GM20431 (cell line): ENCODE measurements around the gene MAGI1.
"Not testable (repeated sequence)": the region's sequence is repeated elsewhere in the genome, so short reads cannot be mapped to it uniquely, and the experiment has no call there.

ENCODE experiments used
- in situ Hi-C: fragments of 300-500 bp; cut with MseI, MboI; formaldehyde crosslinking; loops from one replicate; pipeline ENCODE4 v1.15.0; 2020; ENCODE audit warnings: low sequenced_read_pairs; ENCODE audit not compliant: unreplicated experiment

The MAGI1 gene

GRCh38 chr3:65625305-65625704, 413.4 kb downstream of the MAGI1 start:
- in situ Hi-C loops = no loop called here

- in situ Hi-C loops = no loop called here
Measured at GRCh38 chr3:65623362-65623761, 415.4 kb downstream of the MAGI1 start.

- in situ Hi-C loops = no loop called here
Measured at GRCh38 chr3:65619888-65620287, 418.8 kb downstream of the MAGI1 start.

DNA sequence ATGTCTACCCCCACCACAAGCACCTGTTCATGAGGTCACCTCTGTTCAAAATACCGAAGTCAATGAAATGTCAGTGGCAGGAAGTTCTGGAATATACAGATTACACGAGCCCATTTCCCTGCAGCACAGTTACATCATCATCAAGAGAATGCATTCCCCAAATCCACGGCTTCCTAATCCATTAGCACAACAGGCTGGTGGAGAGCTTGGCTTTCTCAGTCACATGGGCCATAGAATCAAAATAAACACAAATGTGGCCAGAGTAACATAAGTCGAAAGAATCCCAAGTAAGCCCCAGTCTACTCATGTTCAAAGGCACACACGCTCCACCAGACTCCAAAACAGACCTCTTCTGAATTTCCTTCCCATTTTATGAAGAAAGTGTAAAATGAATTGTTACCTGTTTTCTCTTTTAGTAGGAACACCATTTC, 419.3 kb downstream of the MAGI1 start:
- in situ Hi-C loops = no loop called here

DNA sequence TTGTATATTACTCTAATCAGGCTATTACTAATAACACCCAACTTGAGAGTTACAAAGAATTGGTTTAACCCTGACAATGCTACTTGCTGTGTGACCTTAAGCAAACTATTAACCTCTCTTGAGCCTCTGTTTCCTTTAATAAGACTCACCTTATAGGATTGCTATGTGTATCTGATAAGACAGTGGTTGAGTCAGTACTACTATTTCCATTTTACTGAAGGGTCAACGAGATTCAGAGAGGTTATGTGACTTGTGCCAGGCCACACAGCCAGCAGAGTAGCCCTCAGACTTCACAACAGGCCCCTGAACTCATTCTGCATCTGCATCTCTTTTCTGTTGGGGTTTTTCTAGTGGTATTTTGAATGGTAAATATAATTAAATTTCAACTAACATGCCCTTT, 420.1 kb downstream of the MAGI1 start:
- in situ Hi-C loops = no loop called here

- in situ Hi-C loops = no loop called here
Measured at GRCh38 chr3:65617787-65618186, 420.9 kb downstream of the MAGI1 start.

DNA sequence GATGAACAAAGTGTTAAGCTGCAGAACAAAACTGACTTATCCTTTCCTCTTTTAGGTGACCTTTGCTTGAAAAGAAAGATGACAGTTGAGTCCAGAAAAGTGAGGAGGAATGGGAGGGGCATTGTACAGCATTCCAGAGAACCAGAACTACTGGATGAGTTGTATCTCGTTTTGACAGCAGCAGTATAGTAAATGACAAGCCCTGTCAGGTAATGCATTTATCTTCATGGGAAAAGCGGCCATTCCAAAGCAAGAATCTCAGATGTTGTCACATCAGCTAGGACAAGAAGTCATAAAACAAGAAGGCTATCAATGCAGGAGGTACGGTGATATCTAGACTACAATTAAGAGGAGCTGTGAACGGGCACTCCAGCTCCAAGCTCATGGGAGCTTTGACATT, 421.5 kb downstream of the MAGI1 start:
- in situ Hi-C loops = no loop called here

- in situ Hi-C loops = no loop called here
Measured at GRCh38 chr3:65616563-65616962, 422.2 kb downstream of the MAGI1 start.

GRCh38 chr3:65615329-65615728, 423.4 kb downstream of the MAGI1 start:
- in situ Hi-C loops = no loop called here

DNA sequence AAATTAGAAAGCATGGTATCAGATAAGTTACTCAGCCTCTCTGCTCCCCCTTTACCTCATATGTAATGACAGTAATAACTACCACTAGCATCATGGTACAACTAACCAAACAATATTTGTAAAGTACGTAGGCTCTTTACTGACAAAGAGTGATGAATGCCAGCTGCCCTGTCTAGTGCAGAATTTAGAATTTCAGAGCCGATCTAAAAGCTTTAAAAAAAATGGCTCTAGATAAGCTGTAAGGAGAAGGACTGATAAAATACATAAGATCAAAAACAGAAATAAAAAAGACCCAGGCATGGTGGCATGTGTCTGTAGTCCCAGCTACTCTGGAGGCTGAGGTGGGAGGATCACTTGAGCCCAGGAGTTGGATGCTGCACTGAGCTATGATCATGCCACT, 424.1 kb downstream of the MAGI1 start:
- in situ Hi-C loops = no loop called here

DNA sequence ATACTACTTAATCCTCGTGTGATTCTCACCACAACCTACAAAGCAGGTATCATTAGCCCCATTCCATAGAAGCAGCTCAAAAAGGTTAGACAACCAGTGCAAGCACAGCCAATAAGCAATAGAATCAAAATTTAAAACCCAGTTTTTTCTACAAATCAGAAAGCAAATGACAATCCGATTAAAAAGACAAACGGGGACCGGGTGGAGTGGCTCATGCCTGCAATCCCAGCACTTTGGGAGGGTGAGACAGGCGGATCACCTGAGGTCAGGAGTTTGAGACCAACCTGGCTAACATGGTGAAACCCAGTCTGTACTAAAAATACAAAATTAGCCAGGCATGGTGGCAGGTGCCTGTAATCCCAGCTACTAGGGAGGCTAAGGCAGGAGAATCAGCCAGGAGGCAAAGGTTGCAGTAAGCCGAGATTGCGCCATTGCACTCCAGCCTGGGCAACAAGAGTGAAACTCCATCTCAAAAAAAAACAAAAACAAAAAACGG, 430.7 kb downstream of the MAGI1 start:
- in situ Hi-C loops = not testable (repeated sequence)

- in situ Hi-C loops = no loop called here
Measured at GRCh38 chr3:65607101-65607500, 431.6 kb downstream of the MAGI1 start.

GRCh38 chr3:65605876-65606432, 432.8 kb downstream of the MAGI1 start:
- in situ Hi-C loops = no loop called here

GRCh38 chr3:65604863-65605526, 433.7 kb downstream of the MAGI1 start:
- in situ Hi-C loops = no loop called here

GRCh38 chr3:65603631-65604030, 435.1 kb downstream of the MAGI1 start:
- in situ Hi-C loops = no loop called here

- in situ Hi-C loops = no loop called here
Measured at GRCh38 chr3:65600888-65601287, 437.8 kb downstream of the MAGI1 start.

GRCh38 chr3:65597952-65598413, 440.7 kb downstream of the MAGI1 start:
- in situ Hi-C loops = no loop called here

DNA sequence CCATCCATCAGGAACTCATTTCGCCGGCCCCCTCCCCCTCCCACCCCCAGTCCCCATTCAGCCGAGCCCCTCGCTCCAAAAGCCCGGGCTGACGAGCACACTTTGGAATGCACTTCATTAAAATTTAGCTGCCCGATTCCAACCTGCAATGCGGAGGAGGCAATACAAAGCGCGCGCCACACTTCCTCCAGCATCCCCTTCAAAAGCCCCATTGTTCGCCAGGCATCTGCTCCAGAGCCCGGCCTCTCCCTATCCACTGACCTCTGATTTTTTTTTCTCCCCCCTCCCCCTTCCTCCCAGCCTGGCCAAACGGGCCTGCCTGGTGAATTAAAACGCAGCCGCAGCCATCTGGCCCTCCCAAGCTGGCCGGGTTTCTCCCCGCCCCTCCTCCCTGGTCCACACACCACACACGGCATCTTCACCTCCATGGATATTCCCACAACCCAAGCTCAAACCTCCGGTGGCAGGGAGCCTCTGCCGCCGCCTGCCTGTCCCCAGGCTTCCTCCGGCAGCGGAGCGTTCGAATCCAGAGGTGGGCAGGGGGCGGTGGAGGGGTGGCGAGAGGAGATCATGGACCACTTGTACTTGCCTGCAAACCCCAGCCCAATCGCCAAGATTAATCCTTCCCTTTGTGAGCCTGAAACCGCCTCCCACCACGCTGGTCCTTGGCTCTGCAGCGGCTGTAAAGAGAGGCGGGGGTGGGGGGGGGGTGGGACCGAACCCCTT, 441.3 kb downstream of the MAGI1 start:
- in situ Hi-C loops = no loop called here

DNA sequence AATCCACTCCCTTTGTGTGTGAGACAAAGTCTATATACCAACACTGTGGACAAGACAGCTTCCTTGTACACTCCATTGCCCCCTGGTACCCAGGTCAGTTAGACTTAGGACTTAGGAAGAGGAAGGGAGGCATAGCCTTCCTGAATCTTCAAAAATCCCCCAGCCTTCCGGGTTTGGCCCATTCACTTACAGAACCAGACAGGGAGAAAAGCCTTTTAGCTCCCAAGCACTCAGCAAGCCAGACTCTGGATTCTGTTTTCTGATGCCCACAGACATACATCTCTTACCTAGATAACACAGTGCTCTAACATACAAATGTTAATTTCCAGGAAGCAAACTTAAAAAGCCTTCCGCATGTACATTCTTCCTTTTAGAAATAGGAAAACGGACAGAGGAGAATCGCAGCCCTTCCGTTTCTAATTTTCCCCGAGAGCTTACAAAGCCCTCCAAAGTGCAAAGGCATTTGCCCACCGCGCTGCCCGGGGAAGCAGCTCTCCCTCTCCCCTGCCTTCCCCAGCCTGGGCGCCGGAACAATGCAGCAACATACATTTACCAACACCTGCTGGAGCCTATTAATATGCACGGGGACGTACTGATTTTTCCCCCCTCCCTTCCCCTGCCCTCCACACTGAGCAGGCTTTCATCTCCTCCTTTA, 442.0 kb downstream of the MAGI1 start:
- in situ Hi-C loops = no loop called here

- in situ Hi-C loops = no loop called here
Measured at GRCh38 chr3:65596029-65596300, 442.8 kb downstream of the MAGI1 start.
